DND-41 (cell line): ENCODE results near the gene PTGS1.
"Not testable (repeated sequence)": the region's sequence is repeated elsewhere in the genome, so short reads cannot be mapped to it uniquely, and the experiment has no call there.

Experiments used
- EZH2 ChIP-seq: IDR thresholded peaks from 3 replicates; pipeline ENCODE4 v1.6.1; 2012; ENCODE audit warnings: borderline replicate concordance, low read depth, mild to moderate bottlenecking, moderate library complexity, low read length, inconsistent platforms; ENCODE audit not compliant: severe bottlenecking
- TF ChIP-seq, protein P1 (sequence below): IDR thresholded peaks from 2 replicates; pipeline ENCODE4 v1.5.1; 2012; ENCODE audit warnings: borderline replicate concordance, low read length, moderate library complexity, mild to moderate bottlenecking; ENCODE audit not compliant: poor library complexity, severe bottlenecking; ENCODE audit errors: extremely low read depth

GRCh38 chr9:122363131-122363530 lies 7.7 kb upstream of the PTGS1 start:
- TF ChIP-seq, protein P1, sequence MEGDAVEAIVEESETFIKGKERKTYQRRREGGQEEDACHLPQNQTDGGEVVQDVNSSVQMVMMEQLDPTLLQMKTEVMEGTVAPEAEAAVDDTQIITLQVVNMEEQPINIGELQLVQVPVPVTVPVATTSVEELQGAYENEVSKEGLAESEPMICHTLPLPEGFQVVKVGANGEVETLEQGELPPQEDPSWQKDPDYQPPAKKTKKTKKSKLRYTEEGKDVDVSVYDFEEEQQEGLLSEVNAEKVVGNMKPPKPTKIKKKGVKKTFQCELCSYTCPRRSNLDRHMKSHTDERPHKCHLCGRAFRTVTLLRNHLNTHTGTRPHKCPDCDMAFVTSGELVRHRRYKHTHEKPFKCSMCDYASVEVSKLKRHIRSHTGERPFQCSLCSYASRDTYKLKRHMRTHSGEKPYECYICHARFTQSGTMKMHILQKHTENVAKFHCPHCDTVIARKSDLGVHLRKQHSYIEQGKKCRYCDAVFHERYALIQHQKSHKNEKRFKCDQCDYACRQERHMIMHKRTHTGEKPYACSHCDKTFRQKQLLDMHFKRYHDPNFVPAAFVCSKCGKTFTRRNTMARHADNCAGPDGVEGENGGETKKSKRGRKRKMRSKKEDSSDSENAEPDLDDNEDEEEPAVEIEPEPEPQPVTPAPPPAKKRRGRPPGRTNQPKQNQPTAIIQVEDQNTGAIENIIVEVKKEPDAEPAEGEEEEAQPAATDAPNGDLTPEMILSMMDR: not testable (repeated sequence)
- not testable (repeated sequence) for TF ChIP-seq EZH2
